PC-3 (cell line): Measurements from ENCODE around the gene TSHZ2.

Experiments used
- CTCF ChIP-seq: fragments of 300-600 bp; sonication (generic); conservative IDR thresholded peaks from 2 replicates; pipeline ENCODE4 v1.5.1; 2017; ENCODE audit warnings: antibody characterized with exemption, low read depth, mild to moderate bottlenecking, low read length
- EZH2 ChIP-seq: fragments of 300-600 bp; sonication (generic); IDR thresholded peaks from one replicate; pipeline ENCODE4 v1.6.1; 2017; ENCODE audit warnings: antibody characterized with exemption, mild to moderate bottlenecking, low read length; ENCODE audit not compliant: unreplicated experiment

GRCh38 chr20:53434662-53435061, 462.5 kb downstream of the TSHZ2 start:
- no peak for TF ChIP-seq CTCF
- no peak for TF ChIP-seq EZH2
